ENCODE results near the gene NANOS3.
A peak's percentile ranks its signal among the peaks of the same experiment; 100 is the strongest.
"Not testable (repeated sequence)": the region's sequence is repeated elsewhere in the genome, so short reads cannot be mapped to it uniquely, and the experiment has no call there.

NANOS3 gene

GRCh38 chr19:13887018-13887436 is 10.1 kb downstream of the NANOS3 start:
- DNase-seq: no peak

GRCh38 chr19:13887517-13887916 is 10.6 kb downstream of the NANOS3 start:
- DNase-seq: no peak

GRCh38 chr19:13888281-13888680 is 11.3 kb downstream of the NANOS3 start:
- no peak for DNase-seq

GRCh38 chr19:13890136-13890535 is 13.2 kb downstream of the NANOS3 start:
- no peak for DNase-seq

GRCh38 chr19:13892870-13893269 is 15.9 kb downstream of the NANOS3 start:
- DNase-seq: no peak

- no peak for DNase-seq
Measured at GRCh38 chr19:13894552-13894951, 17.6 kb downstream of the NANOS3 start.

- DNase-seq: no peak
Measured at GRCh38 chr19:13896227-13896626, 19.3 kb downstream of the NANOS3 start.

GRCh38 chr19:13899393-13899792 is 22.5 kb downstream of the NANOS3 start:
- DNase-seq: no peak

GRCh38 chr19:13899912-13900584 is 23.1 kb downstream of the NANOS3 start:
- DNase-seq: no peak

- DNase-seq: no peak
Measured at GRCh38 chr19:13902993-13903555, 26.1 kb downstream of the NANOS3 start.

- DNase-seq: peak; percentile 94
Measured at GRCh38 chr19:13905634-13906520, 28.9 kb downstream of the NANOS3 start, which contains the start of the genes BRME1 and CC2D1A. BRME1 (minus strand) TSS chr19:13906117; CDS start chr19:13904892, 1,225 bp downstream. CC2D1A (plus strand) TSS chr19:13906201; CDS start chr19:13906442, 241 bp downstream.

GRCh38 chr19:13906521-13906904 is 29.6 kb downstream of the NANOS3 start:
- peak; percentile 34 for DNase-seq

GRCh38 chr19:13906910-13907309 is 30.0 kb downstream of the NANOS3 start:
- DNase-seq: no peak

GRCh38 chr19:13908674-13909073 is 31.7 kb downstream of the NANOS3 start:
- DNase-seq: no peak

GRCh38 chr19:13909430-13909829 is 32.5 kb downstream of the NANOS3 start:
- no peak for DNase-seq

GRCh38 chr19:13913352-13913751 is 36.4 kb downstream of the NANOS3 start:
- no peak for DNase-seq

- no peak for DNase-seq
Measured at GRCh38 chr19:13914777-13915176, 37.8 kb downstream of the NANOS3 start.

GRCh38 chr19:13917888-13918406 is 41.0 kb downstream of the NANOS3 start:
- no peak for DNase-seq

- no peak for DNase-seq
Measured at GRCh38 chr19:13918726-13919411, 41.9 kb downstream of the NANOS3 start.

- no peak for DNase-seq
Measured at GRCh38 chr19:13920524-13920923, 43.6 kb downstream of the NANOS3 start.

GRCh38 chr19:13920940-13921747 is 44.2 kb downstream of the NANOS3 start:
- no peak for DNase-seq

- not testable (repeated sequence) for DNase-seq
Measured at GRCh38 chr19:13922118-13922517, 45.2 kb downstream of the NANOS3 start.

Measured in activated CD4-positive, alpha-beta T cell treated with anti-CD3 and anti-CD28 coated beads, Interleukin-2, amount 50 U/mL, for 1 hour (primary cell).